ENCODE measurements around the gene PLXNA4. TPM values are rescaled to one million over a fixed set of nuclear protein-coding genes. Genes with fewer than 3 reads are reported as not detected.

The PLXNA4 gene
- total RNA-seq, 1 donor from 2014 or later = 133 TPM

DNA sequence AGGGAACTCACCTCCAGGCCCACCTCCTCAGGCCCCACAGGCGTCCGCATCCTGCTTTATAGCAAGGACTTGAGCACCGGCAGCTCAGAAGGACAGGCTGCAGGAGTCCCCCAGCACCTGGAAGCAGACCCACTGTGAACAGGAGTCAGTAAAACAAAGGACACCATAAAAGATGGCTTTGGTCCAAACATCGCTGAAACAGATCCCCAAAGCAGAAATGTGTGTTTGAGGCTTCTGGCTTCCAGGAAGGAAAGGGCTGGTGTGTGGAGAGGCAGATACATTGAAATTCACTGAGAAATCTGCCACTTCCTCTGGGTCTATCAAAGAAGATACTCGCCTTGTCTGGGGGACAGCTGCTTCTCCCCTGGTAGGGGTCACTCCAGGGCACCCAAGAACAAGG is 286.2 kb downstream of the PLXNA4 start:
- no peak for DNase-seq (ENCODE audit: low spot score)

GRCh38 chr7:132286836-132287235 is 289.4 kb downstream of the PLXNA4 start:
- DNase-seq (ENCODE audit: low spot score) = peak; percentile 62

- DNase-seq (ENCODE audit: low spot score) = no peak
Measured at GRCh38 chr7:132280335-132280734, 295.9 kb downstream of the PLXNA4 start.

DNA sequence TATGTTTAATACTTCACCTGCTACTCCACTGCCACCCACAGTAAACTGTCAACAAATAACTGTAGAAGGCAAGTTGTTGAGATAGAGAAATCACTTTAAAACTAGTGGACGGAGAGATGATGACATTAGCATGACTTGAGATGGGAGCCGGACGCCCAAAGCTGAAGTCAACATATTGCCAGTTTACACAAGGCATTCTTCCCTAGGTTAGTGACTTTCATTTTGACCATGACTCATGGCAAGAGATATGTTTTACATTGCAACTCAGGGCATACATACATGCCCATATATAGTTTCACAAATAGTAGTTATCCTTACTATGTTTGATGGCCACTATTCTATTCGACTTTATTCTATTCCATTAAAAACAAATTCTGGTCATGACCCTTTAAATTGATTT is 296.6 kb downstream of the PLXNA4 start:
- DNase-seq (ENCODE audit: low spot score) = no peak

GRCh38 chr7:132276976-132277725 is 299.1 kb downstream of the PLXNA4 start:
- DNase-seq (ENCODE audit: low spot score) = no peak

- no peak for DNase-seq (ENCODE audit: low spot score)
Measured at GRCh38 chr7:132276234-132276630, 300.0 kb downstream of the PLXNA4 start.

- no peak for DNase-seq (ENCODE audit: low spot score)
Measured at GRCh38 chr7:132275416-132276233, 300.6 kb downstream of the PLXNA4 start.

DNA sequence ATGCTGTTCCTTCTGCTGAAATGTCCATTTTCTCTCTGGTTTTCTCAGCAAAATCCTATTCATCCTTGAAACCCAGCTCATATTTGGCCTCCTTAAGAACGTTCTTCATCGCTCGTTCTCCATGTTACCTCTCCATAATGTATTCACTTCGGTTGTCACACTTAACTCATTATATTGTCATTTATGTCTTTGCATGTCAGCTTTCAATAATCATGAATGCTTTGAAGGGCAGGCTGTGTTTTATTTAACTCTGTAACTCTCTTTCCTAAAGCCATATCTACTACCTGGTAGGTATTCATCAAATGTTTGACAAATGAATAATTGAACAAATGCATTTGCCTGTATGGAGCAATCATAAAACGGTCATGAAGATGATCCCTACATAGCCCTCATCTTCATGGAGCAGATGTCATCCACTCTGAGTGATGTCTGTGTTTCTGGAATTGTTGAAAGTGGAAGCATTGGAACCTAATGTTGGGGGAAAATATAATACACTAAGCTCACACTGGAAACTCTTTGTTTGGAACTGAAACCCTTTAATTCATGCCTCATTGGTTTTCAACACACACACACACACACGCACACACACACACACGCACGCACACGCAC is 303.4 kb downstream of the PLXNA4 start:
- DNase-seq (ENCODE audit: low spot score) = no peak

DNA sequence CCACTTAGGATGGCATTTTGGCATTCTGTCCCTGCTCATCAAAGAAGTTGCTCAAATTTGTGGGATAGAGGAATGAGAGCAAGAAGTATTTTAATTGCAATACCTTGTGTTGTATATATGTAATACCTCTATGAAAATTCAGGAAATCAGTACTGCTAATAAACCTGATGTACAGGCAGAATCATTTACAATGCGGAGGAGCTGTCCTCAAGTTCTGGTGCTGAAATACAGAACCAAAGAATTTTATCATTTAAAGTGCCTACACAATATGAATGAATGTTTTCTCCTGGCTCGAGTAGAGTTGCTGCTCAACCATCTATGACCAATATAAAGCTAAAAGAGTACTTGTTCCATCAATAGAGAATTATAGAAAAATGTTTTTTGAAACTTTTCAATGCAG is 305.8 kb downstream of the PLXNA4 start:
- DNase-seq (ENCODE audit: low spot score) = no peak

DNA sequence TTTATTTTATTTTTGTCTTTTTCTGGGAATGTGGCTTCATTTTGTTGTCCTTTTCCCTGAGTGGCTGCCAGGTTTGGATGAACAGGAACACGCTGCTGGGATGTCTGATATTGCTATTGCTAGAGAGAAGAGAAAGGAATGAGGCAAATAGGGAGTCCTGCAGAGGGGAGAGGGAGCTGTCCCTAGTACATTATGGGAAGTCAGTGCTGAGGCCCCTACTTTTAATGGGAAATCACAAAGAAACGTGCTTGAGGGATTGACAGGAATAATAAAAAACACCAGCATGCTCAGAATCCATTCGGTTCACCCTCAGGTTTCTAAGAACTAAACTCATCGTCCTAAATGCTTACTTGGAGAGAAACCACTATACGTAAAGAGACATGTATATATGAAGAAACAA is 306.6 kb downstream of the PLXNA4 start:
- no peak for DNase-seq (ENCODE audit: low spot score)

GRCh38 chr7:132263151-132263550 is 313.1 kb downstream of the PLXNA4 start:
- DNase-seq (ENCODE audit: low spot score) = no peak

DNA sequence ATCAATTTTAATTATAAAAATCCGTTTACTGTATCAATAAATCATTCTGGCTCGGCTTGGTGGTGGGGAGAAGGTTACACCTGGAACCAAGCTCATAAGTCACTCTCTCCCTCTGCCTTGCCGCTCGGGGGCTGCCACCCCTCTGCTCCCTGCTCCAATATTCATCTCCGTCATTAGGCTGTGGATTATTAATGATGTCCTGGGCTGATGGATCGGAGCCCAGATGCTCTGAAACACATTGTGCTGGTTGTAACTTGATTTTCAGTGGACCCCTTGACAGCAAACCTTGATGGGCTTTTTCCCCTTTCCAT is 314.2 kb downstream of the PLXNA4 start:
- no peak for DNase-seq (ENCODE audit: low spot score)

GRCh38 chr7:132261327-132262159 is 314.7 kb downstream of the PLXNA4 start:
- DNase-seq (ENCODE audit: low spot score) = no peak

GRCh38 chr7:132258231-132258630 is 318.0 kb downstream of the PLXNA4 start:
- DNase-seq (ENCODE audit: low spot score) = no peak

GRCh38 chr7:132257253-132257652 is 319.0 kb downstream of the PLXNA4 start:
- DNase-seq (ENCODE audit: low spot score) = no peak

DNA sequence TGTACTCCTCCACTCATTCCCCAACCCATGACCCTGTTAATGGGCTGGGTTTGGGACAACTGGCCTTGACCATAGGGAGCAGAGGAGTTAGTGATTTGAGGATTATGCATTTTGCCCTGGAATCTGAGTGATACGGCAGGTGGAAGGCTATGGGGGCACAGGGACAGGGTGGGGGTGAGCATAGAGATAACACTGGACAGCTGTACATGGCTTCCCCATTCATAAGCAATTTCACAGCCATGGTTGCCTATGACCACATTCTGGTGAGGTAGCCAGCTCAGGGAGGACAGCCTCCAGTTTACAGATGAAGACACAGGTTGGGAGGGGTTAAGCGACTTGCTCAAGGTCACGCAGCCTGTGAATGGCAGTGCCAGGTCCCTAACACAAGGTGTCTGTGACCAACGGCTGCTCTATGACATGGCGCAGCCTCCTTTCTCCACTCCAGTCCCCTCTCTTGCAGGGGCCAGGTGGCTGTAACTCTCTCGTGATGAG is 319.5 kb downstream of the PLXNA4 start:
- no peak for DNase-seq (ENCODE audit: low spot score)

GRCh38 chr7:132255898-132256297 is 320.4 kb downstream of the PLXNA4 start:
- no peak for DNase-seq (ENCODE audit: low spot score)

DNA sequence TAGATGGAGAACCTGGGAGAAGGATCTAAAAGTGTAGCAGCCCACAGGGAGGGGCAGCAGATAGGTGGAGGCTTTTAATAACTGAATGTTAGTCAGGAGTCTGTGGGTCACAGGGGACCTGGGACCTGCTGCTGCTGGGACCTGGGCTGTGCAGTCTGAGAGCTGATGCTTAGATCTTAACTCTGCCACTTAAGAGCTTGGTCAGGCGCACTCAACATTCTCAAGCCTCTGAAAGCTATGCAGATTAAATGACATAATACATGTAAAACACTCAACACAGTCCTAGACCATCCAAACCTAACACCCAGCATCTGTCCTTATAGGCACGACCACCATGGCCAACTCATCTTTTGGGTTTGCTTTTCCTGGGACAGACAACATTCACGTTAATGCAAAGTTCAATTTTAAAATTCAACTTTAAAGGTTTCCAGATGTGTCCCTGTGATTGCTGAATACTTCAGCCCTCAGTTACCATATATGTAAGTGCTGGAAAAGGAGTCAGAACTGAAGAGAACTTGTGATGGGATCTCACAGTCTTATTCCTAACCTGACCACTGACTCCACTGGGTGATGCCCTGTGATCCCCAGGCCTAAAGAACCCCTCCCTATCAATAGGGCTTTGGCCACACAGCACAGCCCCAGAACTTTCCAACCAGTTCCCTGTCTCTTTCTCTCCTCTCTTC is 321.0 kb downstream of the PLXNA4 start:
- no peak for DNase-seq (ENCODE audit: low spot score)

DNA sequence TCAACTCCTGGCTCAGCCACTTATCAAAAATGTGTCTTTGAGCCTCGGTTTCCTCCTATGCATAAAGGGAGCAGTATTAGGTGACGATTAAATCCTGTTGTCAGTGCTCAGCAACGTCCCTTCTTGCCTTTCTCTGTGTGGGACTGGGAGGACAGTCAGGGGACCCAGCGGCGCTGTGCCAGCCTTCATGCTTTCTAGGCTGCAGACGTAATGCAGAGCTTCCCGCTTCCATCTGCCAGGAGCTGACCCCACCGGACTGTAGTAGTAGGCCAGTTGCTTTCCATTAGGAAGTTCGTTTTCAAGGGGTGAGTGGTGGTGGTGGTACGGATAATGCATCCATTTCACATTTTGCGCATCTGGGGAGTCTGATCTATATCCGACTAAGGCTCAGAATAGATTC is 321.8 kb downstream of the PLXNA4 start:
- peak; percentile 64 for DNase-seq (ENCODE audit: low spot score)

- DNase-seq (ENCODE audit: low spot score) = no peak
Measured at GRCh38 chr7:132252793-132253100, 323.5 kb downstream of the PLXNA4 start.

DNA sequence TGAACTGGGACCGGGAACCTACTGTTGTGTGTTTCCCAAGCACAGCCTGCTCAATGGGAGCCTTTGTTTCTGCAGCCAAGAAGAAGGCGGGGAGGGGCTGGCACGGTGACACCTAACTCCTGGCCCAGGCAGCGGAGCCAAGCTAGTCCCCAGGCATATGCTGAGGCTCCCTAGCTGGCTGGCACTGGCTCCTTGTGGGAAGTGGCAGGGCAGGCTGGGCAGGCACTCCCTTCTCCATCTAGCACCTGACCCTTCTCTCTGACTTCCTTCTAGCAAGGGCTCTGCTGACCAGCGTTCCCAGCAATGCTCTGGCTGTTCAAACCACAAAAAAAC is 325.0 kb downstream of the PLXNA4 start:
- DNase-seq (ENCODE audit: low spot score) = peak; percentile 78
